HEK293 (cell line): Measurements from ENCODE around the gene GPR161.
"Not testable (repeated sequence)": the region's sequence is repeated elsewhere in the genome, so short reads cannot be mapped to it uniquely, and the experiment has no call there.

Experiments used
- CTCF ChIA-PET: fragments of 350-600 bp; formaldehyde crosslinking; extraction: SDS; loops from one replicate; lab custom pipeline; 2021; ENCODE audit warnings: antibody characterized with exemption; lab: Yijun Ruan, JAX
- POLR2A ChIA-PET: fragments of 300-600 bp; formaldehyde crosslinking; extraction: SDS; loops from one replicate; lab custom pipeline; 2020; ENCODE audit warnings: antibody characterized with exemption, inconsistent platforms; lab: Yijun Ruan, JAX
- H3K27ac ChIP-seq: fragments of 200-500 bp; sonication (Bioruptor generic); 2 replicates; pipeline ENCODE4 v1.5.1; 2014; ENCODE audit warnings: low read depth, low read length, control low read depth, inconsistent platforms; ENCODE audit errors: extremely low read depth
- H3K36me3 ChIP-seq, 2 experiments: fragments of 200-500 bp in 1 of 2; sonication (Bioruptor generic) in 1 of 2; 1 replicate in 1 of 2; 2 replicates in 1 of 2; pipeline ENCODE4 v1.5.1; 2014 to 2017; ENCODE audit warnings: inconsistent platforms in 2 of 2, low read length in 2 of 2; ENCODE audit not compliant: control insufficient read depth in 2 of 2, insufficient read depth in 1 of 2
- H3K4me1 ChIP-seq: fragments of 200-500 bp; sonication (Bioruptor generic); 2 replicates; pipeline ENCODE4 v1.5.1; 2014; ENCODE audit warnings: mild to moderate bottlenecking, low read length, inconsistent platforms; ENCODE audit not compliant: control insufficient read depth, insufficient read depth
- H3K4me3 ChIP-seq: 2 replicates; pipeline ENCODE4 v1.5.1; 2011; ENCODE audit warnings: low read depth, mild to moderate bottlenecking, control low read depth, low read length, moderate library complexity
- H3K9me3 ChIP-seq: fragments of 200-500 bp; sonication (Bioruptor generic); 2 replicates; pipeline ENCODE4 v1.5.1; 2014; ENCODE audit warnings: low read depth, low read length, inconsistent platforms; ENCODE audit not compliant: control insufficient read depth, insufficient read depth
- ATF2 ChIP-seq: fragments of 450-650 bp; formaldehyde crosslinking; IDR thresholded peaks from 2 replicates; pipeline ENCODE4 v1.5.1; 2016; ENCODE audit warnings: missing biosample characterization, missing genetic modification characterization, low read depth
- HOXC10 ChIP-seq: sonication (generic); formaldehyde crosslinking; IDR thresholded peaks from 2 replicates; pipeline ENCODE4 v1.8.1; 2023; ENCODE audit warnings: mild to moderate bottlenecking, missing genetic modification reagents
- MZF1 ChIP-seq: fragments of 450-650 bp; formaldehyde crosslinking; IDR thresholded peaks from 2 replicates; pipeline ENCODE4 v1.5.1; 2017; ENCODE audit warnings: missing biosample characterization, missing genetic modification characterization, borderline replicate concordance
- SCRT2 ChIP-seq: fragments of 450-650 bp; formaldehyde crosslinking; IDR thresholded peaks from 2 replicates; pipeline ENCODE4 v1.5.1; 2016; ENCODE audit warnings: missing biosample characterization, missing genetic modification characterization
- SP7 ChIP-seq: fragments of 450-650 bp; formaldehyde crosslinking; IDR thresholded peaks from 2 replicates; pipeline ENCODE4 v1.5.1; 2016; ENCODE audit warnings: missing biosample characterization, missing genetic modification characterization
- YY2 ChIP-seq: fragments of 450-650 bp; formaldehyde crosslinking; IDR thresholded peaks from 2 replicates; pipeline ENCODE4 v1.5.1; 2016; ENCODE audit warnings: missing biosample characterization, missing genetic modification characterization
- ZBTB7A ChIP-seq: fragments of 450-650 bp; formaldehyde crosslinking; IDR thresholded peaks from 2 replicates; pipeline ENCODE4 v1.5.1; 2016; ENCODE audit warnings: low read depth, missing biosample characterization, missing genetic modification characterization
- ZEB2 ChIP-seq: fragments of 450-650 bp; formaldehyde crosslinking; IDR thresholded peaks from 2 replicates; pipeline ENCODE4 v1.5.1; 2016; ENCODE audit warnings: missing biosample characterization, missing genetic modification characterization
- ZNF211 ChIP-seq: fragments of 450-650 bp; formaldehyde crosslinking; IDR thresholded peaks from 2 replicates; pipeline ENCODE4 v1.5.1; 2016; ENCODE audit warnings: low read depth, missing biosample characterization, missing genetic modification characterization
- ZNF24 ChIP-seq: fragments of 450-650 bp; formaldehyde crosslinking; IDR thresholded peaks from 2 replicates; pipeline ENCODE4 v1.5.1; 2016; ENCODE audit warnings: missing biosample characterization, missing genetic modification characterization
- ZNF266 ChIP-seq: fragments of 450-650 bp; formaldehyde crosslinking; IDR thresholded peaks from 2 replicates; pipeline ENCODE4 v1.5.1; 2016; ENCODE audit warnings: missing biosample characterization, missing genetic modification characterization, low read depth
- ZNF324 ChIP-seq: fragments of 450-650 bp; formaldehyde crosslinking; IDR thresholded peaks from 2 replicates; pipeline ENCODE4 v1.5.1; 2016; ENCODE audit warnings: missing biosample characterization, missing genetic modification characterization
- ZNF404 ChIP-seq: fragments of 450-650 bp; formaldehyde crosslinking; IDR thresholded peaks from 2 replicates; pipeline ENCODE4 v1.5.1; 2017; ENCODE audit warnings: missing biosample characterization, missing genetic modification characterization
- ZNF514 ChIP-seq: fragments of 450-650 bp; formaldehyde crosslinking; IDR thresholded peaks from 2 replicates; pipeline ENCODE4 v1.5.1; 2016; ENCODE audit warnings: missing biosample characterization, missing genetic modification characterization
- ZNF548 ChIP-seq: fragments of 450-650 bp; formaldehyde crosslinking; IDR thresholded peaks from 2 replicates; pipeline ENCODE4 v1.5.1; 2016; ENCODE audit warnings: missing biosample characterization, missing genetic modification characterization
- ZNF560 ChIP-seq: fragments of 450-650 bp; formaldehyde crosslinking; IDR thresholded peaks from 2 replicates; pipeline ENCODE4 v1.5.1; 2017; ENCODE audit warnings: missing biosample characterization, missing genetic modification characterization, borderline replicate concordance
- ZNF623 ChIP-seq: fragments of 450-650 bp; formaldehyde crosslinking; IDR thresholded peaks from 2 replicates; pipeline ENCODE4 v1.5.1; 2016; ENCODE audit warnings: missing biosample characterization, missing genetic modification characterization
- ZNF76 ChIP-seq: fragments of 450-650 bp; formaldehyde crosslinking; IDR thresholded peaks from 2 replicates; pipeline ENCODE4; 2016; ENCODE audit warnings: low read depth, missing biosample characterization, missing genetic modification characterization, borderline replicate concordance
- ZNF792 ChIP-seq: fragments of 450-650 bp; formaldehyde crosslinking; IDR thresholded peaks from 2 replicates; pipeline ENCODE4 v1.5.1; 2016; ENCODE audit warnings: missing biosample characterization, missing genetic modification characterization
- ZNF837 ChIP-seq: fragments of 450-650 bp; formaldehyde crosslinking; IDR thresholded peaks from 2 replicates; pipeline ENCODE4 v1.5.1; 2016; ENCODE audit warnings: missing biosample characterization, missing genetic modification characterization
- ZSCAN18 ChIP-seq: fragments of 450-650 bp; formaldehyde crosslinking; IDR thresholded peaks from 2 replicates; pipeline ENCODE4 v1.5.1; 2016; ENCODE audit warnings: missing biosample characterization, missing genetic modification characterization

GPR161 gene

DNA sequence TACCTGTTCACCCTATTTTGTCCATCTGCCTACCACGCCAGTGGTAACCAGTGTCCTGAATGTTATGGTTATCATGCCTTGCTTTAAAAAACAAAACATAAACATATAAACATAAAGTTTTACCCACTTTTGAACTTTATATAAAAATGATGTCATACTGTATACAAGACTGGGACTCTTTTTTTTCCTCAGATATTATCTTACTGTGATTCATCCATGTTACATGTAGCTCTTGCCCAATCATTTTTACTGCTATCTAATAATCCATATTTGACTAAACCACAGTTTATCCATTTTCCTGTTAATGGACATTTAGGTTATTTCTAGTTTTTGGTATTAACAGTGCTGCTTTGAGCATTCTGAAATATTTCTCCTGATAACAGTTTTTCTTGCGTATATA, 78.8 kb downstream of the GPR161 start:
- peak; percentile 56 for TF ChIP-seq ATF2 (tag by site-specific recombination)
- no peak for TF ChIP-seq ZNF24
- H3K9me3 ChIP-seq: no peaks in the 10 kb centered on the region
- H3K4me1 ChIP-seq: no peaks in the 10 kb centered on the region
- no peak overlapping the region for H3K27ac ChIP-seq
- ChIA-PET POLR2A (no interaction called here), CTCF (interaction anchor here (0.7 to 1.7 kb wide), 2 partner anchors 10 to 14 kb away, joined by 3 to 4 read pairs; no protein-coding TSS in a partner anchor)
- no peak overlapping the region for H3K4me3 ChIP-seq
- peaks cover 0 to 5% of the 10 kb centered on the region in 2 experiments; a peak in 2 of 3 replicates for H3K36me3 ChIP-seq

- Histone ChIP-seq H3K36me3 (peaks cover 0 to 8% of the 10 kb centered on the region in 2 experiments; a peak in 2 of 3 replicates), H3K27ac (no peak overlapping the region), H3K4me1 (no peaks in the 10 kb centered on the region), H3K9me3 (no peaks in the 10 kb centered on the region), H3K4me3 (no peak overlapping the region)
- CTCF ChIA-PET: interaction anchor here (0.8 to 1.7 kb wide), 2 partner anchors 13 to 338 kb away, joined by 3 to 4 read pairs; no protein-coding TSS in a partner anchor
- TF ChIP-seq ZNF514 (tag by site-specific recombination) (no peak), ZNF837 (tag by site-specific recombination) (no peak), ZNF76 (tag by site-specific recombination) (no peak), ZNF792 (no peak), ZNF548 (no peak), HOXC10 (CRISPR knock-in tag) (no peak), ZNF560 (tag by site-specific recombination) (no peak), ZNF623 (tag by site-specific recombination) (no peak)
- POLR2A ChIA-PET: no interaction called here
Measured at GRCh38 chr1:168057355-168057754, 79.4 kb downstream of the GPR161 start.

DNA sequence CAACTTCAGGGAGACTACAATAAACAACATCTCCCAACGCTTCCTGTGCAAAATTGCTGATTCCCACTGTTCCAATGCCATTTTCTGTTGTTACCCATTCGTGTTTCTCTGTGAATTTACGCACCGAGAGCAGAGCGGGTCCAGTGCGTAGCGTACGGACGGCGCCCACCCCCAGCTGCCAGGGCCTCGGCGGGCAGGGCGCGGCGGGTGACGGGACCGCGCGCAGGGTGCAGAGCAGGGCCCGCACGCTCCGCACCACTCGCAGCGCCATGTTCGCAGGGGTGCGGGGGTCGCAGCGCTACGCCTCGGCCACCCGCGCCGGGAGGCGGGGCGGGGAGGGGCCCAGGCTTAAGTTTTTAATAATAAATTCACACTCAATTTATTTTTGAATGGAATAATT, 80.6 kb downstream of the GPR161 start:
- POLR2A ChIA-PET, H3K36me3 ChIP-seq, H3K4me1 ChIP-seq, H3K4me3 ChIP-seq, H3K9me3 ChIP-seq, H3K27ac ChIP-seq: not testable (repeated sequence)
- CTCF ChIA-PET: interaction anchor here (1.7 kb wide), 1 partner anchor 12 kb away, joined by 4 read pairs; no protein-coding TSS in a partner anchor

DNA sequence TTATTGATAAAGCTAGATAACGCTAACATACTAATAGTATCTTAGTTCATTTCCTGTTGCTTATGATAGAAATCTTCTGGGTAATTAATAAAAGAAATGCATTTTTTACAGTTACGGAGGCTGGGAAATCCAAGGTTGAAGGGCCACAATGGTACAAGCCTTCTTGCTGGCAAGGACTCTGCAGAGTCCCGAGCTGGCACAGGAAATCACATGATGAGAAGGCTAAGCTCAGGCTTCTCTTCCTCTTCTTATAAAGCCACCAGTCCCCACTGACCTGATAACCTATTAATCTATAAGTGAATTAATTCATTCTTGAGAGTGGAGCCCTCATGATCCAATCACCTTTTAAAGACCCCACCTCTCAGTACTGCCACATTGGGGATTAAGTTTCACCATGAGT, 82.6 kb downstream of the GPR161 start:
- Histone ChIP-seq H3K27ac (no peak overlapping the region), H3K4me1 (no peaks in the 10 kb centered on the region), H3K4me3 (no peak overlapping the region), H3K9me3 (no peaks in the 10 kb centered on the region), H3K36me3 (peaks cover 0 to 8% of the 10 kb centered on the region in 2 experiments; a peak in 2 of 3 replicates)
- ChIA-PET CTCF (interaction anchor here (0.7 to 2.2 kb wide), 2 partner anchors 15 to 28 kb away, joined by 3 to 8 read pairs; no protein-coding TSS in a partner anchor), POLR2A (no interaction called here)
- no peak for TF ChIP-seq ZNF211 (tag by site-specific recombination)

DNA sequence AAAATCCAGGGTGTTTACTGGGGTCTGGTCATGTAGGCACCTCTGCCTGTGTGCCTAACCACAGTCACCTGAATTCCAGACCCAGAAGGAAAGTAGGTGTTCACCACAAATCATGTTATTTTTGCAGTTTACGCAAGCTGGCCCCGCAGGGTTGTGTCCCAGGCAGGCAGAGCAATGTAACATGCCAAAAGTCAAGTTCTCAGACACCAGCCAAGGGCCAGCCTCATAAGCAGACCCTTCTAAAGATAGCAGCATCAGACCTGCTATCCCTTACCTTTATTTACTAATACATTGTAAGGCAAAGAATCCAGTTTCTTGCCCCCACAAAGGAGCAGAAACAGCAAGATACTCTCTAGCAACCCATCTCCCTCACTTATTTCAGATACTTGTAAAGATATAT, 83.0 kb downstream of the GPR161 start:
- ChIA-PET CTCF (interaction anchor here (2.2 kb wide), 1 partner anchor 29 kb away, joined by 8 read pairs; no protein-coding TSS in a partner anchor), POLR2A (no interaction called here)
- peaks cover 0 to 8% of the 10 kb centered on the region in 2 experiments; a peak in 2 of 3 replicates for H3K36me3 ChIP-seq
- no peaks in the 10 kb centered on the region for H3K9me3 ChIP-seq
- no peak overlapping the region for H3K4me3 ChIP-seq
- H3K4me1 ChIP-seq: no peaks in the 10 kb centered on the region
- no peak overlapping the region for H3K27ac ChIP-seq
- no peak for TF ChIP-seq SP7 (tag by site-specific recombination)
- no peak for TF ChIP-seq ZNF324 (tag by site-specific recombination)
- TF ChIP-seq ZNF266 (tag by site-specific recombination): no peak
- TF ChIP-seq YY2: no peak
- no peak for TF ChIP-seq ZSCAN18 (tag by site-specific recombination)
- no peak for TF ChIP-seq SCRT2 (tag by site-specific recombination)
- no peak for TF ChIP-seq ZNF404 (tag by site-specific recombination)
- no peak for TF ChIP-seq ZBTB7A
- no peak for TF ChIP-seq ZEB2 (tag by site-specific recombination)
- no peak for TF ChIP-seq MZF1 (tag by site-specific recombination)
